ENCODE data around the gene TBC1D14.

- TF ChIP-seq POLR2A (IDR thresholded peaks at IDR 0.05) = no peak
- no peak for TF ChIP-seq CTCF (IDR thresholded peaks at IDR 0.05)
Measured at GRCh38 chr4:6925357-6925836, 15.8 kb downstream of the TBC1D14 start.

Measured in transverse colon (tissue), 3 donors.